Measurements from ENCODE around the gene OR51I1. TPM values are rescaled to one million over a fixed set of nuclear protein-coding genes. Genes with fewer than 3 reads are reported as not detected.

The OR51I1 gene
- not detected for polyA plus RNA-seq (2013, experiment 1 of 2; ENCODE audit: insufficient read length)
- polyA plus RNA-seq (2013, experiment 2 of 2; ENCODE audit: insufficient read length) = not detected

DNA sequence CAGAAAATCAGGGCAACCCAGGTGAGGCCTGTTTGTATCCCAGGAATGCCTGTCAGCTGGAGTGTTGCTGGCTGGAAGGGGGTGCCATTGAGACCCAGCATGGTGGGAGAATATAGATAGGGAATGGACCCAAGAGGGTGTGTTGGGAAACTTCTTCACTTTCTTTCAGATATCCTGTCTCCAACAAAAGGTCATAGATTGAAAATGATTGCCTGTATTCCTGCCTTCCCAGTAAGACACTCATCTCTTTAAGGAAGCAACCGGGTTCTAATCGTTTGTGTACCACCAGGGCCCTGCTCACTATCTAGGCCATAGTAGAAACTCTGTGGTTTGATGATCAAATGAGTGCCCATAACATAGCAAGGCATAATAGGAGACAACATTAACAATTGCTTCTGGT is at the start of gene OR51I1:
Gene OR51I1 (minus strand): TSS at position 101 of the 400 bp plus-strand sequence. CDS start 0 bp downstream, at position 101.
- no peak for DNase-seq

- DNase-seq = peak; percentile 64
Measured at GRCh38 chr11:5489576-5490357, 48.5 kb upstream of the OR51I1 start.

- DNase-seq = no peak
Measured at GRCh38 chr11:5488798-5489399, 47.6 kb upstream of the OR51I1 start.

- DNase-seq = no peak
Measured at GRCh38 chr11:5488385-5488784, 47.1 kb upstream of the OR51I1 start, which contains the start of gene OR52D1. TSS of gene OR52D1 (plus strand) at chr11:5488685. CDS start at chr11:5488707, 22 bp downstream.

DNA sequence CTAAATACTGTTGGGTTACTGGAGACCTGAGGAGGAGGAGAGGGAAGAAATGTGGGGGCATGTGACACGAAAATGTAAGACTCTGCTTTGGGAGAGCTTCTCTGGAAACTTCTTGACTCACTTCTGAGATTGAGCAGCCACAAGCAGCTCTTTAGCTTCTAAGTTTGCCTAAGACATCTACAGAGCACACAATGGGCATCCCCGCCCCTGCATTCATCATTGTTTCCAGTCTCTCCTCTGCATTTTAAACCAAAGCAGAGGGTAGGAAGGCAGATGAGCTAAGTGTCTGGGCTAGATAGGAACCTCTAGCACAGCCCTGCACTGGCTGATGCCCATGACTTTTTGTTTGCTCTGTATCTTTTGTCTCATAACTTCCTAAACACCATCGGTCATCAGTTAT is 45.1 kb upstream of the OR51I1 start:
- no peak for DNase-seq

- DNase-seq = no peak
Measured at GRCh38 chr11:5486003-5486402, 44.7 kb upstream of the OR51I1 start.

GRCh38 chr11:5476186-5476819 is 35.0 kb upstream of the OR51I1 start:
- peak; percentile 53 for DNase-seq

DNA sequence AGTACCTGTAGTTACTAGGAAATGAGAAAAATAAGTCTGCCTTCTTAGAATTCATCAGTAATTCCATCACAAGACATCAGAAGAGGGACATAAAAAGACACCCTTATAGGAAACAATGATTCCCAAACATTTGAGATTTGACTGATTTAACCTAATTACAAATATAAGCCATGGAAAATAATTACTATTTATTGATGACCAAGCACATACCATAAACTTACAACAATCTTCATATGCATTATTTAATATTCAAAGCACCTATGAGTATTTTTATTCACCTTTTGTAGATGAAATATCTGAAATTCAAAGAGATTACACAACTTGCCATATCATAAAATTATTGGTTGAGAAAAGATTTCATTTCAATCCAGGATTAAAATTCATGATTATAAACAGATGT is 32.6 kb upstream of the OR51I1 start:
- no peak for DNase-seq

- no peak for DNase-seq
Measured at GRCh38 chr11:5467527-5467926, 26.2 kb upstream of the OR51I1 start.

DNA sequence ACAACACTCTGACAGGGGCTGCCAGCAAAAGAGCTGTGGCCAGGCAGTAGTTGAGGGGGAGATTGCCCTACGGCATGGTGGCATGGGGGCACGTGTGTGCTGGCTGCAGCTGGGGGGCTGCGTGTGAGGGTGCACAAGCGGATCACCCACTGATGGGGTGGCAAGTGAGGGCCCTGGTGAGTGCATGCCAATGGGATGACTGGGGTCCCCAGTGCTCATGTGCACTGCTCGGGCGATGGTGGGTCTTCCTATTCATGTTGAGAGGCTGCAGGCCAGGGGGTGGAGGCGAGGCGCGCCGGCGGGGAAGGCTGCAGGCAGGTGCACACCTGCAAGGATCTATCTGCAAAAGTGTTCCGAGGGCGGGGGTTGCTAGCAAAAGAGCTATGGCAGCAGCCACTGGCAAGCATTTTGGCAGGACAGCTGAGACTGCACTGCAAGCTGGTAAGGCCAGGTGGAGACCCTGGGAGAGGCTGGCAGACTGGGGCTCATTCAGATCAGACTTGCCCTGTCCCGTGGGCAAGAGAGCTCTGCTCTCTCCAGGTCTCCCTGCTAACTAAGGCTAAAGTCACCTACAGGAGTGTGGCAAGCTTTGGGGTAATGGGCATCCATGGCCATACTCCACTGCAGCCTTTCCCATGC is 19.8 kb upstream of the OR51I1 start:
- DNase-seq = no peak

- no peak for DNase-seq
Measured at GRCh38 chr11:5449432-5449831, 8.1 kb upstream of the OR51I1 start.

GRCh38 chr11:5449023-5449422 is 7.7 kb upstream of the OR51I1 start, which contains the start of gene OR51I2:
TSS of gene OR51I2 (plus strand) at chr11:5449323. CDS start at chr11:5453489, 4,166 bp downstream.
- DNase-seq = no peak

DNA sequence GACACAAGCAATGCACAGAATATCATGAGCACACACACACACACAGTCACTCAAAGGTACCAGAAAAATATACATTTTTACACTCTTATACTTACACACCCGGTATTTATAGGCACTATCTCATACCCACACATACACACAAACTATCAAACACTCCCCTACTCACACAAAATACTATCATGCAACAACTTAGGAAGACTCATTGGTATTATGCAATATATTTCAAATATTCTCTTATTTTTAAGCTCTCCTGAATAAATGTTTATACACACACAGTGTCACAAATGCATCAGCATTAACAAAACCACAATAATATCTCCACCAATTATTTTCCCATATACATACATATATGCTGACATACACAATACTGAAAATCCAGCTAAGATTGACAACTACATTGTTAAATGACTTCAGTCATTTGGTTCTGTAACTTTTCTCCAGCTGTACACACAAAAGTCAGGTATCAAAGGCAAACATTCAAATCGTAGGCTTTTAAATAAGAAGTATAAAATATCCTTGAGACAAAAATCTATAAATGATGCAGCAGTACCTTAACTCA is 2.6 kb upstream of the OR51I1 start:
- DNase-seq = no peak

- DNase-seq = no peak
Measured at GRCh38 chr11:5423131-5423530, 18.2 kb downstream of the OR51I1 start.

DNA sequence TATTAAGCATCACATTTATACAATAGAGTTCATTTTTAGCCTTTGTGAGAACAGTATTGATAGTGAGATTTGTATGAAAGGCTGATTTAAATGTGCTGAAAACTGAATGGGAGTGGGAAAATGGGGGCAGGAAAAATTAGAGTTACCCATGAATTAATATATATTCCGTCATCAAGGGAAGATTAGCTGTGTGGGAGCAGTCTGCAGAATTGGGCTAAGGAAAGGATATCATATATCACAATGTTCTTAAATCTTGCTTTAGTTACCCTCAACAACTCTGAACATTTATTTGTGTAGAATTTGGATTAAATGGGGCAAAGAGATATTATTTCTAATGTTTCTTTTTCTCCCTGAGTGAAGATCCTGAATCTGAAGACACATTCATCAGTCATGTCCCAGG is 19.5 kb downstream of the OR51I1 start, which contains the start of gene OR51Q1:
Gene OR51Q1 (plus strand): TSS at position 301 of the 400 bp plus-strand sequence. CDS start 90 bp downstream, at position 391.
- no peak for DNase-seq

- DNase-seq = no peak
Measured at GRCh38 chr11:5420993-5421392, 20.3 kb downstream of the OR51I1 start.

GRCh38 chr11:5405173-5405572 is 36.1 kb downstream of the OR51I1 start:
- DNase-seq = no peak

DNA sequence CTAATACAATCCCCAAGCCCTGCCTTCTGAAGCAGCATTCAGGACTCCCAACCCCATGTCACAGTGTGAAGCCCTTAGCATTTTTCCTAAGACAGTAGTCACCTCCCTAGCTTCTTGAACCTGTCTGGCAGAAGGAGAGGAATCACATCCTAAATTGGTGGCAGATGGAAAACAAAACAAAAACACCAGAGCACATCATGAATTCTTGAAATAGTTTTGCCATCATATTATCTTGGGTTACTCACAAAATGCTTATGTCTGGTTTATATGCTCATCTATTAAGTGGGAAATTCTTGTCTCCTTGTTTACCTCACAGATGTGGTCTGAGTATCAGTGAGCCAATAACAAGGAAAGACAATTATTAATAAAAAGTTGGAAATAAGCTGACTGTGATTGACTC is 42.4 kb downstream of the OR51I1 start:
- no peak for DNase-seq

DNA sequence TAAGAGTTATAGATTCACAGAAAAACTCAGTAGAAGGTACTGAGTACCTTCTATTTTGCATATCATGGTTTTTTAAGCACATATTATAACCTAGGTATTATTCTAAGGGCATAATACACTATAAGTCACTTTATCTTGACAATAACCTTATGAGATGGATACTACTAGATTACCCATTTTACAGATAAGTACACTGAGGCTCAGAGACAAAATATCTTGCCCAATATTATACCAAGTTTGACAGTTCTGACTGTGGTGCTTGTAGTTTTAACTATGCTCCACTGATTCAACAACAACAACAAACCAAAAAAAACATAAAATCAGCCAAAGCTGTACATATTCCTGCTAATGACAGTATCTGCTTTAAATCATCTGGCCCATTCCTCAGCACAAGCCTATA is 47.2 kb downstream of the OR51I1 start:
- DNase-seq = no peak
